ENCODE results near the gene TRIM56.
"Not testable (repeated sequence)": the region's sequence is repeated elsewhere in the genome, so short reads cannot be mapped to it uniquely, and the experiment has no call there.

DNA sequence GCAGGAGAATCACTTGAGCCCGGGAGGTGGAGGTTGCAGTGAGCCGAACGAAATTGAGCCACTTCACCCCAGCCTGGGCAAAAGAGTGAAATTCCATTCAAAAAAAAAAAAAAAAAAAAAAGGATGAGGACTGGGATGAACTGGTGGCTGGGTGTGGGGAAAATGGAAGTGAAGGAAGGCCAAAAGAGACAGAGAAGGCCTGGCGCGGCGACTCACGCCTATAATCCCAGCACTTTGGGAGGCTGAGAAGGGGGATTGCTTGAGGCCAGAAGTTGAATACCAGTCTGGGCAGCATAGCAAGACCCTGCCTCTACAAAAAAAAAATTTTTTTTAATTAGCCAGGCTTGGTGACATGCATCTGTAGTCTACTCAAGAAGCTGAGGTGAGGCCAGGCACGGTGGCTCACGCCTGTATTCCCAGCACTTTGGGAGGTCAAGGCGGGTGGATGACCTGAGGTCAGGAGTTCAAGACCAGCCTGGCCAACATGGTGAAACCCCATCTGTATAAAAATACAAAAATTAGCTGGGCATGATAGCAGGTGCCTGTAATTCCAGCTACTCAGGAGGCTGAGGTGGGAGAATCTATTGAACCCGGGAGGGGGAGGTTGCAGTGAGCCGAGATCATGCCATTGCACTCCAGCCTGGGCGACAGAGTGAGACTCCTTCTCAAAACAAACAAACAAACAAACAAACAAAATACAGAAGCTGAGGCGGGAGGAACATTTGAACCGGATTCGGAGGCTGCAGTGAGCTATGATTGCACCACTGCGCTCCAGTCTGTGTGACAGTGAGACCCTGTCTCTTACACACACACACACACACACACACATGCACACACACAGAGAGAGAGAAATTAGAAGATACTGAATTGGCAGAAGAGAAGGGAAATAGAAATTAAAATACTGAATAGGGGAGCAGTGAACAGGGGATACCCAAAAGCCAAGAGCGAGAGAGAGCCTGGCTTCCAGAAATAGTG is 47.6 kb downstream of the TRIM56 start:
- not testable (repeated sequence) for TF ChIP-seq CTCF, POLR2A (IDR thresholded peaks at IDR 0.05)
